Cardiac muscle cell (in vitro differentiated cells and primary cell): ENCODE results near the gene ASB5. TPM values are rescaled to one million over a fixed set of nuclear protein-coding genes. Genes with fewer than 3 reads are reported as not detected.
A peak's percentile ranks its signal among the peaks of the same experiment; 100 is the strongest.

ENCODE experiments used
- DNase-seq, 2 donors: peaks; one replicate each; pipeline versions ENCODE4 v3.0.0 to v3.0.0-alpha.2; 2010 to 2017; ENCODE audit warnings: low read depth in 1 of 2, low spot score in 1 of 2
- H3K27ac ChIP-seq: fragments of 200-600 bp; sonication (generic); 2 replicates; pipeline ENCODE4 v1.5.1; 2016
- H3K27me3 ChIP-seq: fragments of 200-600 bp; sonication (generic); 2 replicates; pipeline ENCODE4 v1.6.0; 2016; ENCODE audit warnings: control low read depth
- H3K36me3 ChIP-seq: fragments of 200-600 bp; sonication (generic); 2 replicates; pipeline ENCODE4 v1.5.1; 2016; ENCODE audit warnings: control low read depth
- H3K4me1 ChIP-seq: fragments of 200-600 bp; sonication (generic); 2 replicates; pipeline ENCODE4 v1.8.1; 2017; ENCODE audit warnings: low read depth, mild to moderate bottlenecking, mixed run types
- H3K4me3 ChIP-seq: fragments of 200-600 bp; sonication (generic); 2 replicates; pipeline ENCODE4 v1.5.1; 2016; ENCODE audit warnings: mild to moderate bottlenecking
- H3K9me3 ChIP-seq: fragments of 200-600 bp; sonication (generic); 2 replicates; pipeline ENCODE4 v1.5.1; 2017; ENCODE audit warnings: low read depth, mild to moderate bottlenecking, control low read depth
- polyA plus RNA-seq: library from polyadenylated mRNA; unstranded; fragments of >200 nt; fragmentation: Nextera tagmentation; extraction: Ambion mirVana; gene quantifications from 2 replicates; pipeline ENCODE4 v1.2.1, GENCODE V29; 2016
- total RNA-seq: library from RNA; depleted of rRNA; stranded (reverse); fragments of >200 nt; gene quantifications from 2 replicates; pipeline ENCODE4 v1.2.3, GENCODE V29; 2016
- TF ChIP-seq, protein P1 (sequence below): IDR thresholded peaks from 2 replicates; pipeline ENCODE4 v1.5.1; 2012; ENCODE audit warnings: low read depth, mild to moderate bottlenecking, low read length

Gene ASB5
- total and polyA plus RNA-seq, 2 experiments from 2014 or later = 0.45 TPM; not detected in 1

DNA sequence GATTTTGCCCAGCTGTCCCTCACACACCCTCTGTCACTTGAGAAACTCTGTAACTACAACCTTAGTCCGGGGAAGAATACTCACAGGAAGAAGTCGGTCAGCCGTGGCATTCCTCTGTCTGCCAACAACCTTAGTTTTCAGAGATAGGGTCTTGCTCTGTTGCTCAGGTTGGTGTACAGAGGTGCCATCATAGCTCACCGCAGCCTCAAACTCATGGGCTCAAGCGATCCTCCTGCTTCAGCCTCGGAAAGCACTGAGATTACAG is 38.6 kb upstream of the ASB5 start:
- H3K27ac ChIP-seq = no peak overlapping the region

GRCh38 chr4:176306837-176307665 is 38.0 kb upstream of the ASB5 start:
- Histone ChIP-seq H3K27me3 (no peaks in the 10 kb centered on the region), H3K36me3 (no peaks in the 10 kb centered on the region), H3K4me1 (no peaks in the 10 kb centered on the region), H3K27ac (no peak overlapping the region), H3K9me3 (no peaks in the 10 kb centered on the region), H3K4me3 (no peak overlapping the region)
- DNase-seq = no peak
- TF ChIP-seq, protein P1, sequence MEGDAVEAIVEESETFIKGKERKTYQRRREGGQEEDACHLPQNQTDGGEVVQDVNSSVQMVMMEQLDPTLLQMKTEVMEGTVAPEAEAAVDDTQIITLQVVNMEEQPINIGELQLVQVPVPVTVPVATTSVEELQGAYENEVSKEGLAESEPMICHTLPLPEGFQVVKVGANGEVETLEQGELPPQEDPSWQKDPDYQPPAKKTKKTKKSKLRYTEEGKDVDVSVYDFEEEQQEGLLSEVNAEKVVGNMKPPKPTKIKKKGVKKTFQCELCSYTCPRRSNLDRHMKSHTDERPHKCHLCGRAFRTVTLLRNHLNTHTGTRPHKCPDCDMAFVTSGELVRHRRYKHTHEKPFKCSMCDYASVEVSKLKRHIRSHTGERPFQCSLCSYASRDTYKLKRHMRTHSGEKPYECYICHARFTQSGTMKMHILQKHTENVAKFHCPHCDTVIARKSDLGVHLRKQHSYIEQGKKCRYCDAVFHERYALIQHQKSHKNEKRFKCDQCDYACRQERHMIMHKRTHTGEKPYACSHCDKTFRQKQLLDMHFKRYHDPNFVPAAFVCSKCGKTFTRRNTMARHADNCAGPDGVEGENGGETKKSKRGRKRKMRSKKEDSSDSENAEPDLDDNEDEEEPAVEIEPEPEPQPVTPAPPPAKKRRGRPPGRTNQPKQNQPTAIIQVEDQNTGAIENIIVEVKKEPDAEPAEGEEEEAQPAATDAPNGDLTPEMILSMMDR = no peak

More for the DNA sequence above, 38.6 kb upstream of the ASB5 start:
- TF ChIP-seq, protein P1 = no peak
- no peaks in the 10 kb centered on the region for H3K9me3 ChIP-seq
- H3K36me3 ChIP-seq = no peaks in the 10 kb centered on the region
- H3K27me3 ChIP-seq = no peaks in the 10 kb centered on the region
- no peaks in the 10 kb centered on the region for H3K4me1 ChIP-seq
- no peak overlapping the region for H3K4me3 ChIP-seq
- no peak for DNase-seq

- TF ChIP-seq, protein P1 = no peak
- H3K36me3 ChIP-seq = no peaks in the 10 kb centered on the region
- no peaks in the 10 kb centered on the region for H3K4me1 ChIP-seq
- DNase-seq = no peak
- H3K9me3 ChIP-seq = no peaks in the 10 kb centered on the region
- no peaks in the 10 kb centered on the region for H3K27me3 ChIP-seq
- H3K4me3 ChIP-seq = no peak overlapping the region
- no peak overlapping the region for H3K27ac ChIP-seq
These were observed 34.9 kb upstream of the ASB5 start for GRCh38 chr4:176303938-176304337.

DNA sequence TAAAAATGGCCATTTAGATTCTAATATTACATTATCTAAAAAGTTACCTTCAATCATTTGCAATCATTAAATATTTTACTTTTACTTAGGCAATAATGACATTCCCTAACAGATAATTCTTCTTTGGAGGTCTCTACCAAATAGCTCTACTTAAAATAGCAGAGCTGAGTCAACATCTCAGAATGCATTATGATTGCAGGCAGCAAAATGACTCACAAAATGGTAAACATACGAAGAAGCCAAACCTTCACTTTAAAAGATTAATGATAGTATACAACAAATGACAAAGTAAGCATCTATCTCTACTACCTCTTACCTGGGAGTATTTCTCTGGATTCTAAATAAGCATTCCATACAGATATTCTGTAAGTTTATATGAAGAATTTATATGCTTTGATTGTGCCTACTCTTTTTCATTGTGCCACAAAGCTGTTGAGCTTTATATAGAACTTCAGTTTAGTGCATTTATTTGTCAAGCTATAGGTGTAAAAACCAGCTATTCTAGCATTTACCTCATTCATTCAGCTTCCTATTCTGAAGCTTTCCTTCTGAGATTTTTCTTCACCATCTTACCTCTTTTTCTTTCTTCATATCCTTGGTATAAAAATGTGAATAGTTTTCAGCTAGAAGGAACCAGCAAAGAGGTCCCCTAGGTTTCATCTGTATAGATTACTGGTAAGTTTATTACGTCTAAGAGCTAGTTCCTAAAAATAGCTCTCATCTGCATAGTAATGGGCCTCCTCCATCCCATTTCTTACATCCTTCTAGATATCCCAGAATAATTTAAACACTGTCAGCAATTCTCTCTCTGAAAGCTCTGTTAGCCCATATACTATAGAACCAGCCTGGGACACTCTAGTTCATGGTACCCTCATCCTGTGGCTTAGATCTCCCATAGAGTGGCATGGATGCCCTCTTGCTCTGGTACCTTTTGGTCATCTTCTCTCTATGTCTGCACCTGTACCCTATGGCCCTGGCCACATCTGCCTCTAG is 33.6 kb upstream of the ASB5 start:
- no peak overlapping the region for H3K4me3 ChIP-seq
- no peaks in the 10 kb centered on the region for H3K9me3 ChIP-seq
- no peak overlapping the region for H3K27ac ChIP-seq
- no peaks in the 10 kb centered on the region for H3K36me3 ChIP-seq
- H3K27me3 ChIP-seq = no peaks in the 10 kb centered on the region
- no peaks in the 10 kb centered on the region for H3K4me1 ChIP-seq
- TF ChIP-seq, protein P1 = no peak
- DNase-seq = peak in 1 of 2 donors; percentile 70

GRCh38 chr4:176300565-176300964 is 31.5 kb upstream of the ASB5 start:
- no peaks in the 10 kb centered on the region for H3K4me1 ChIP-seq
- no peak overlapping the region for H3K27ac ChIP-seq
- no peak overlapping the region for H3K4me3 ChIP-seq
- no peaks in the 10 kb centered on the region for H3K36me3 ChIP-seq
- H3K9me3 ChIP-seq = no peaks in the 10 kb centered on the region
- H3K27me3 ChIP-seq = no peaks in the 10 kb centered on the region
- DNase-seq = no peak
- TF ChIP-seq, protein P1 = no peak
